Epithelial cell of proximal tubule (primary cell): ENCODE results near the gene XAF1. TPM values are rescaled to one million over a fixed set of nuclear protein-coding genes. Genes with fewer than 3 reads are reported as not detected.

Source experiments
- DNase-seq: peaks from one replicate; pipeline ENCODE4 v3.0.0-alpha.2; 2011; ENCODE audit warnings: low read depth
- H3K4me3 ChIP-seq: 2 replicates; pipeline ENCODE4 v1.5.1; 2011; ENCODE audit warnings: low read depth, mild to moderate bottlenecking, low read length
- CTCF ChIP-seq: conservative IDR thresholded peaks from 2 replicates; pipeline ENCODE4 v1.5.1; 2012; ENCODE audit warnings: low read depth, mild to moderate bottlenecking, low read length
- total RNA-seq: library from RNA; depleted of rRNA; stranded (reverse); fragments of >200 nt; gene quantifications from 2 replicates; pipeline ENCODE4 v1.2.3, GENCODE V29; 2015

Gene XAF1
- total RNA-seq, 1 donor from 2014 or later: 0.06 TPM

- TF ChIP-seq CTCF: no peak
- no peak for DNase-seq
- no peak overlapping the region for H3K4me3 ChIP-seq
Measured at GRCh38 chr17:6711681-6712057, 44.2 kb upstream of the XAF1 start.

- DNase-seq: no peak
- no peak overlapping the region for H3K4me3 ChIP-seq
- no peak for TF ChIP-seq CTCF
Measured at GRCh38 chr17:6712058-6712853, 43.6 kb upstream of the XAF1 start.

- no peak for TF ChIP-seq CTCF
- H3K4me3 ChIP-seq: no peak overlapping the region
- no peak for DNase-seq
Measured at GRCh38 chr17:6712854-6713129, 43.1 kb upstream of the XAF1 start.

- TF ChIP-seq CTCF: no peak
- no peak within 1 kb of the TSS for H3K4me3 ChIP-seq
- no peak for DNase-seq
Measured at GRCh38 chr17:6713130-6713917, 42.5 kb upstream of the XAF1 start, which contains the start of gene SLC13A5. Gene SLC13A5 (minus strand): TSS chr17:6713369. CDS start chr17:6713333, 36 bp downstream.

GRCh38 chr17:6713918-6714271 lies 42.0 kb upstream of the XAF1 start:
- DNase-seq: no peak
- no peak for TF ChIP-seq CTCF
- H3K4me3 ChIP-seq: no peak overlapping the region

- TF ChIP-seq CTCF: no peak
- no peak for DNase-seq
- H3K4me3 ChIP-seq: no peak overlapping the region
Measured at GRCh38 chr17:6714315-6714874, 41.5 kb upstream of the XAF1 start.
